H9 (cell line): Measurements from ENCODE around the gene PPP2R5E. TPM values are rescaled to one million over a fixed set of nuclear protein-coding genes. Genes with fewer than 3 reads are reported as not detected.

Experiments
- DNase-seq: peaks from one replicate; pipeline ENCODE4 v3.0.0-alpha.2; 2017
- H2AFZ ChIP-seq: one replicate; pipeline ENCODE4 v1.6.1; 2013; ENCODE audit warnings: mild to moderate bottlenecking, low read length, control low read depth, moderate library complexity
- H2AK5ac ChIP-seq: 2 replicates; pipeline ENCODE4 v1.6.1; 2013; ENCODE audit warnings: low read length, control low read depth, mixed read lengths; ENCODE audit not compliant: insufficient read length
- H2BK120ac ChIP-seq: one replicate; pipeline ENCODE4 v1.6.1; 2013; ENCODE audit warnings: low read depth, mild to moderate bottlenecking, low read length, control low read depth, inconsistent platforms; ENCODE audit not compliant: poor library complexity, severe bottlenecking
- H2BK12ac ChIP-seq: 2 replicates; pipeline ENCODE4 v1.6.1; 2013; ENCODE audit warnings: low read length, control low read depth, mixed read lengths, low read depth; ENCODE audit not compliant: insufficient read length
- H2BK15ac ChIP-seq: 2 replicates; pipeline ENCODE4 v1.6.1; 2013; ENCODE audit warnings: low read depth, low read length, control low read depth
- H2BK20ac ChIP-seq: one replicate; pipeline ENCODE4 v1.6.1; 2013; ENCODE audit warnings: low read depth, mild to moderate bottlenecking, low read length, control low read depth, inconsistent platforms; ENCODE audit not compliant: poor library complexity, severe bottlenecking
- H2BK5ac ChIP-seq: 2 replicates; pipeline ENCODE4 v1.6.1; 2013; ENCODE audit warnings: low read length, control low read depth, mixed read lengths; ENCODE audit not compliant: insufficient read length
- H3K14ac ChIP-seq: 2 replicates; pipeline ENCODE4 v1.6.1; 2013; ENCODE audit warnings: low read length, control low read depth; ENCODE audit not compliant: insufficient read depth
- H3K18ac ChIP-seq: 2 replicates; pipeline ENCODE4 v1.6.1; 2013; ENCODE audit warnings: low read depth, mild to moderate bottlenecking, mixed read lengths, low read length, control low read depth; ENCODE audit not compliant: insufficient read length
- H3K23ac ChIP-seq: 2 replicates; pipeline ENCODE4 v1.6.1; 2013; ENCODE audit warnings: low read length, control low read depth, mixed read lengths, low read depth; ENCODE audit not compliant: insufficient read length
- H3K23me2 ChIP-seq: 2 replicates; pipeline ENCODE4 v1.6.1; 2013; ENCODE audit warnings: low read depth, mild to moderate bottlenecking, mixed read lengths, low read length, control low read depth; ENCODE audit not compliant: insufficient read length, poor library complexity, severe bottlenecking
- H3K27ac ChIP-seq: 2 replicates; pipeline ENCODE4 v1.5.1; 2013; ENCODE audit warnings: low read length, control low read depth, mixed read lengths, low read depth; ENCODE audit not compliant: insufficient read length
- H3K27me3 ChIP-seq: 2 replicates; pipeline ENCODE4 v1.6.1; 2013; ENCODE audit warnings: low read length, control low read depth, inconsistent platforms; ENCODE audit not compliant: insufficient read depth
- H3K4ac ChIP-seq: 2 replicates; pipeline ENCODE4 v1.6.1; 2013; ENCODE audit warnings: low read depth, mild to moderate bottlenecking, control low read depth, inconsistent platforms, low read length, moderate library complexity
- H3K4me1 ChIP-seq: 2 replicates; pipeline ENCODE4 v1.6.1; 2013; ENCODE audit warnings: low read length, control low read depth, inconsistent platforms; ENCODE audit not compliant: insufficient read depth
- H3K4me2 ChIP-seq: 2 replicates; pipeline ENCODE4 v1.6.1; 2013; ENCODE audit warnings: low read length, control low read depth, mixed read lengths; ENCODE audit not compliant: insufficient read length, insufficient read depth
- H3K56ac ChIP-seq: 2 replicates; pipeline ENCODE4 v1.6.1; 2013; ENCODE audit warnings: low read depth, mild to moderate bottlenecking, mixed read lengths, low read length, control low read depth; ENCODE audit not compliant: insufficient read length
- H3K79me1 ChIP-seq: 2 replicates; pipeline ENCODE4 v1.6.1; 2013; ENCODE audit warnings: low read depth, mild to moderate bottlenecking, moderate library complexity, low read length, control low read depth, inconsistent platforms; ENCODE audit not compliant: insufficient read depth, poor library complexity, severe bottlenecking
- H3K79me2 ChIP-seq: 2 replicates; pipeline ENCODE4 v1.6.1; 2013; ENCODE audit warnings: low read length, control low read depth, inconsistent platforms; ENCODE audit not compliant: insufficient read depth
- H3K9ac ChIP-seq: 2 replicates; pipeline ENCODE4 v1.6.1; 2013; ENCODE audit warnings: low read length, control low read depth, mixed read lengths; ENCODE audit not compliant: insufficient read length; ENCODE audit errors: extremely low read depth
- H3K9me3 ChIP-seq: one replicate; pipeline ENCODE4 v1.6.1; 2013; ENCODE audit warnings: low read depth, low read length, inconsistent platforms; ENCODE audit not compliant: control insufficient read depth
- H3T11ph ChIP-seq: one replicate; pipeline ENCODE4 v1.6.1; 2013; ENCODE audit warnings: mild to moderate bottlenecking, low read length, control low read depth, inconsistent platforms
- H4K20me1 ChIP-seq: one replicate; pipeline ENCODE4 v1.6.1; 2013; ENCODE audit not compliant: control insufficient read depth, insufficient read length, insufficient read depth
- H4K5ac ChIP-seq: 2 replicates; pipeline ENCODE4 v1.6.1; 2013; ENCODE audit warnings: low read depth, mild to moderate bottlenecking, mixed read lengths, low read length, control low read depth; ENCODE audit not compliant: insufficient read length
- H4K8ac ChIP-seq: replicated peaks from 2 replicates; pipeline ENCODE4 v1.6.1; 2013; ENCODE audit warnings: low read length, control low read depth, mixed read lengths, low read depth; ENCODE audit not compliant: insufficient read length
- H4K91ac ChIP-seq: 2 replicates; pipeline ENCODE4 v1.6.1; 2013; ENCODE audit warnings: low read depth, mild to moderate bottlenecking, moderate library complexity, mixed read lengths, low read length, control low read depth; ENCODE audit not compliant: insufficient read length
- H3K27ac Mint-ChIP-seq, 3 experiments: 2 replicates in 2 of 3; 3 replicates in 1 of 3; pipeline ENCODE4 v1.8.0; 2020 to 2021; ENCODE audit warnings: mixed read lengths in 3 of 3, mild to moderate bottlenecking in 1 of 3, moderate library complexity in 1 of 3
- H3K27me3 Mint-ChIP-seq: 2 replicates; pipeline ENCODE4 v1.8.0; 2021; ENCODE audit warnings: low read depth, mild to moderate bottlenecking, moderate library complexity, mixed read lengths
- H3K36me3 Mint-ChIP-seq, 3 experiments: 2 replicates in 2 of 3; 3 replicates in 1 of 3; pipeline ENCODE4 v1.8.0; 2020 to 2021; ENCODE audit warnings: low read depth in 3 of 3, mixed read lengths in 3 of 3; ENCODE audit not compliant: insufficient read depth in 1 of 3
- H3K4me1 Mint-ChIP-seq, 2 experiments: 2 replicates each; pipeline ENCODE4 v1.8.0; 2020; ENCODE audit warnings: mixed read lengths in 2 of 2
- H3K4me3 Mint-ChIP-seq, 2 experiments: 2 replicates in 1 of 2; 3 replicates in 1 of 2; pipeline ENCODE4 v1.8.0; 2020 to 2021; ENCODE audit warnings: mild to moderate bottlenecking in 2 of 2, mixed read lengths in 2 of 2, moderate library complexity in 1 of 2
- H3K9me3 Mint-ChIP-seq, 2 experiments: 2 replicates in 1 of 2; 3 replicates in 1 of 2; pipeline ENCODE4 v1.8.0; 2020; ENCODE audit warnings: mild to moderate bottlenecking in 2 of 2, mixed read lengths in 2 of 2, moderate library complexity in 1 of 2
- total RNA-seq: library from RNA; stranded (reverse); gene quantifications from 2 replicates; pipeline ENCODE4 v1.2.1, GENCODE V29; 2021
- TF ChIP-seq, protein P1 (sequence below): fragments of 200-600 bp; sonication (generic); conservative IDR thresholded peaks from 3 replicates; pipeline ENCODE4 v1.8.0; 2021; ENCODE audit warnings: antibody characterized with exemption, mild to moderate bottlenecking

PPP2R5E gene
- total RNA-seq, 1 experiment from 2014 or later, result 65.8 TPM

DNA sequence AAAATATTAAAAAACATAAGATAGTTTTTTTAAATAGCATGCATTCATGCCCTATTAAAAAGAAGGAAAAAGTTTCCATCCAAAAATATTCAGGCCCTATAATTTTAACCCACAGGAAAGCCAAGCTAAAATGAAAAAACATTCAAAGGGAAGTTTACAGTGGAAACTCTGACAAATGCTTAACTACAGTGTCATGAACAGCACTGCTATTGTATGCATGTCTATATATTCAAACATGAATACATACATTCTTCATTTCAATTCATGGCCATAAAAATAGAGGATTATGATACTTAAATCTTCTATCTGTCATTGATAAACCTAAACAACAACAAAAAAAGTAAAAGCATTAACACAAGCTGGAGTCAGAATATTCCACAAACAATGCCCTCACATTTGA is 67.4 kb downstream of the PPP2R5E start:
- H3K27me3 Mint-ChIP-seq, result no peaks in the 10 kb centered on the region
- Histone ChIP-seq H3K18ac (no peak overlapping the region), H3K4me1 (peaks cover 6% of the 10 kb centered on the region), H2BK20ac (no peak overlapping the region), H3K23ac (no peak overlapping the region), H3K4me2 (no peak overlapping the region), H2BK120ac (no peak overlapping the region), H3K4ac (no peak overlapping the region), H3K9ac (no peak overlapping the region), H3K23me2 (peaks cover 2% of the 10 kb centered on the region), H2AFZ (no peak overlapping the region), H3K27ac (no peak overlapping the region), H4K20me1 (no peaks in the 10 kb centered on the region), H2AK5ac (no peak overlapping the region), H2BK5ac (no peak overlapping the region), H3K79me2 (peaks cover 7% of the 10 kb centered on the region; the same call in 1 of the 2 replicates), H3K9me3 (no peaks in the 10 kb centered on the region), H2BK15ac (no peak overlapping the region), H4K91ac (no peak overlapping the region), H3K56ac (no peak overlapping the region), H4K8ac (no peak overlapping the region), H4K5ac (no peak overlapping the region), H3T11ph (no peak overlapping the region), H3K14ac (no peak overlapping the region), H3K27me3 (no peaks in the 10 kb centered on the region), H3K79me1 (no peaks in the 10 kb centered on the region), H2BK12ac (no peak overlapping the region)
- peaks cover 0 to 3% (median 0%) of the 10 kb centered on the region in 3 experiments; a peak in 1 of 7 replicates for H3K36me3 Mint-ChIP-seq
- H3K4me3 Mint-ChIP-seq, result no peak overlapping the region
- peaks cover 14 to 16% of the 10 kb centered on the region in 2 experiments for H3K4me1 Mint-ChIP-seq
- no peak overlapping the region for H3K27ac Mint-ChIP-seq
- H3K9me3 Mint-ChIP-seq, result no peaks in the 10 kb centered on the region
- no peak for DNase-seq
- TF ChIP-seq, protein P1, sequence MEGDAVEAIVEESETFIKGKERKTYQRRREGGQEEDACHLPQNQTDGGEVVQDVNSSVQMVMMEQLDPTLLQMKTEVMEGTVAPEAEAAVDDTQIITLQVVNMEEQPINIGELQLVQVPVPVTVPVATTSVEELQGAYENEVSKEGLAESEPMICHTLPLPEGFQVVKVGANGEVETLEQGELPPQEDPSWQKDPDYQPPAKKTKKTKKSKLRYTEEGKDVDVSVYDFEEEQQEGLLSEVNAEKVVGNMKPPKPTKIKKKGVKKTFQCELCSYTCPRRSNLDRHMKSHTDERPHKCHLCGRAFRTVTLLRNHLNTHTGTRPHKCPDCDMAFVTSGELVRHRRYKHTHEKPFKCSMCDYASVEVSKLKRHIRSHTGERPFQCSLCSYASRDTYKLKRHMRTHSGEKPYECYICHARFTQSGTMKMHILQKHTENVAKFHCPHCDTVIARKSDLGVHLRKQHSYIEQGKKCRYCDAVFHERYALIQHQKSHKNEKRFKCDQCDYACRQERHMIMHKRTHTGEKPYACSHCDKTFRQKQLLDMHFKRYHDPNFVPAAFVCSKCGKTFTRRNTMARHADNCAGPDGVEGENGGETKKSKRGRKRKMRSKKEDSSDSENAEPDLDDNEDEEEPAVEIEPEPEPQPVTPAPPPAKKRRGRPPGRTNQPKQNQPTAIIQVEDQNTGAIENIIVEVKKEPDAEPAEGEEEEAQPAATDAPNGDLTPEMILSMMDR, result no peak
